IMR-90 (cell line): ENCODE data around the gene ELMO1. TPM values are rescaled to one million over a fixed set of nuclear protein-coding genes. Genes with fewer than 3 reads are reported as not detected.

Source experiments
- ATAC-seq: fragments of 200-7000 bp; cut with Tn5 transposase; 2 replicates; pipeline ENCODE4 v1.9.1; 2020; ENCODE audit warnings: low read depth, mild to moderate bottlenecking, moderate library complexity
- BruUV-seq: library from RNA; stranded (reverse); fragments of 400-500 nt; replicated peaks from 2 replicates; lab custom pipeline; 2021; lab: Mats Ljungman, UMichigan
- CTCF ChIA-PET: fragments of 300-600 bp; formaldehyde crosslinking; extraction: SDS; loops from one replicate; lab custom pipeline; 2021; ENCODE audit warnings: antibody characterized with exemption; lab: Yijun Ruan, JAX
- POLR2A ChIA-PET: fragments of 300-600 bp; sonication (Branson Sonifier 250); formaldehyde crosslinking; loops from one replicate; lab custom pipeline; 2022; ENCODE audit warnings: antibody characterized with exemption; ENCODE audit not compliant: unreplicated experiment; lab: Charles Lee
- DNase-seq: peaks from one replicate; pipeline ENCODE4 v3.0.0; 2013
- H2AFZ ChIP-seq: replicated peaks from 2 replicates; pipeline ENCODE3; 2013; ENCODE audit warnings: low read length, mild to moderate bottlenecking; ENCODE audit not compliant: poor library complexity
- H2AK5ac ChIP-seq: 2 replicates; pipeline ENCODE4 v1.6.1; 2013; ENCODE audit warnings: low read depth, low read length, inconsistent platforms
- H2AK9ac ChIP-seq: replicated peaks from 2 replicates; pipeline ENCODE3; 2013; ENCODE audit warnings: mild to moderate bottlenecking, low read depth, low read length, moderate library complexity; ENCODE audit not compliant: poor library complexity
- H2BK120ac ChIP-seq: 2 replicates; pipeline ENCODE4 v1.6.1; 2013; ENCODE audit warnings: low read depth, low read length, inconsistent platforms
- H2BK15ac ChIP-seq: 3 replicates; pipeline ENCODE4 v1.6.1; 2013; ENCODE audit warnings: low read depth, low read length, inconsistent platforms
- H2BK20ac ChIP-seq: 2 replicates; pipeline ENCODE4 v1.6.1; 2013; ENCODE audit warnings: low read depth, mild to moderate bottlenecking, inconsistent platforms, low read length, moderate library complexity
- H2BK5ac ChIP-seq: 2 replicates; pipeline ENCODE4 v1.6.1; 2013; ENCODE audit warnings: mild to moderate bottlenecking, low read depth, low read length, inconsistent platforms; ENCODE audit not compliant: poor library complexity, severe bottlenecking
- H3K14ac ChIP-seq: replicated peaks from 2 replicates; pipeline ENCODE4 v1.6.1; 2013; ENCODE audit warnings: low read depth, low read length, inconsistent platforms
- H3K18ac ChIP-seq: 2 replicates; pipeline ENCODE4 v1.6.1; 2013; ENCODE audit warnings: low read depth, low read length, control low read depth
- H3K23ac ChIP-seq: 2 replicates; pipeline ENCODE4 v1.6.1; 2013; ENCODE audit warnings: low read depth, low read length, inconsistent platforms
- H3K27ac ChIP-seq: 2 replicates; pipeline ENCODE4 v1.5.1; 2013; ENCODE audit warnings: mild to moderate bottlenecking, control low read depth, low read length; ENCODE audit not compliant: insufficient read depth
- H3K27me3 ChIP-seq: 2 replicates; pipeline ENCODE4 v1.6.1; 2013; ENCODE audit warnings: low read length; ENCODE audit not compliant: control insufficient read depth, insufficient read depth
- H3K36me3 ChIP-seq: 2 replicates; pipeline ENCODE4 v1.6.1; 2013; ENCODE audit warnings: low read length, mixed read lengths; ENCODE audit not compliant: control insufficient read depth, insufficient read depth
- H3K4ac ChIP-seq: 2 replicates; pipeline ENCODE4 v1.6.1; 2013; ENCODE audit warnings: low read depth, low read length, inconsistent platforms
- H3K4me1 ChIP-seq: 2 replicates; pipeline ENCODE4 v1.6.1; 2013; ENCODE audit warnings: low read length, mixed read lengths; ENCODE audit not compliant: control insufficient read depth, insufficient read depth
- H3K4me2 ChIP-seq: 2 replicates; pipeline ENCODE4 v1.6.1; 2013; ENCODE audit warnings: low read depth, mild to moderate bottlenecking, control low read depth, low read length, moderate library complexity
- H3K4me3 ChIP-seq: 2 replicates; pipeline ENCODE4 v1.5.1; 2013; ENCODE audit warnings: low read depth, mild to moderate bottlenecking, control low read depth, low read length, moderate library complexity; ENCODE audit not compliant: insufficient read depth
- H3K56ac ChIP-seq: 2 replicates; pipeline ENCODE4 v1.6.1; 2013; ENCODE audit warnings: low read length, inconsistent platforms; ENCODE audit not compliant: insufficient read depth; ENCODE audit errors: extremely low read depth
- H3K79me1 ChIP-seq, 2 experiments: 2 replicates each; pipeline ENCODE4 v1.6.1; 2013; ENCODE audit warnings: low read length in 2 of 2, inconsistent platforms in 1 of 2, low read depth in 1 of 2
- H3K9ac ChIP-seq: 2 replicates; pipeline ENCODE4 v1.6.1; 2013; ENCODE audit warnings: low read depth, low read length, control low read depth
- H3K9me1 ChIP-seq: 2 replicates; pipeline ENCODE4 v1.6.1; 2013; ENCODE audit warnings: low read length, inconsistent platforms; ENCODE audit not compliant: insufficient read depth
- H3K9me3 ChIP-seq: 2 replicates; pipeline ENCODE4 v1.6.1; 2013; ENCODE audit warnings: low read length; ENCODE audit not compliant: control insufficient read depth, insufficient read depth
- H4K20me1 ChIP-seq: 2 replicates; pipeline ENCODE4 v1.6.1; 2013; ENCODE audit warnings: low read length, inconsistent platforms; ENCODE audit not compliant: insufficient read depth
- H4K5ac ChIP-seq: 2 replicates; pipeline ENCODE4 v1.6.1; 2013; ENCODE audit warnings: mild to moderate bottlenecking, low read depth, low read length, control low read depth
- H4K8ac ChIP-seq, 2 experiments: 2 replicates each; pipeline ENCODE4 v1.6.1; 2013; ENCODE audit warnings: low read depth in 2 of 2, low read length in 2 of 2, control low read depth in 1 of 2, inconsistent platforms in 1 of 2
- H4K91ac ChIP-seq: 2 replicates; pipeline ENCODE4 v1.6.1; 2013; ENCODE audit warnings: low read depth, low read length, inconsistent platforms; ENCODE audit not compliant: insufficient read depth
- BHLHE40 ChIP-seq: fragments of 150-350 bp; IDR thresholded peaks from 2 replicates; pipeline ENCODE4 v1.6.1; 2016; ENCODE audit warnings: mild to moderate bottlenecking, low read depth, low read length
- CEBPB ChIP-seq: IDR thresholded peaks from 2 replicates; pipeline ENCODE4 v1.6.1; 2012; ENCODE audit warnings: low read depth, low read length, improper control_type of control experiment
- CHD1 ChIP-seq: IDR thresholded peaks from 2 replicates; pipeline ENCODE4 v1.6.1; 2012; ENCODE audit warnings: low read depth, low read length, improper control_type of control experiment
- FOS ChIP-seq: fragments of 150-350 bp; IDR thresholded peaks from 2 replicates; pipeline ENCODE4 v1.6.1; 2016; ENCODE audit warnings: low read depth, low read length
- MAFK ChIP-seq: IDR thresholded peaks from 2 replicates; pipeline ENCODE4 v1.6.1; 2012; ENCODE audit warnings: low read depth, low read length, improper control_type of control experiment
- MAZ ChIP-seq: IDR thresholded peaks from 2 replicates; pipeline ENCODE4 v1.6.1; 2012; ENCODE audit warnings: low read depth, mild to moderate bottlenecking, low read length, improper control_type of control experiment, moderate library complexity, borderline replicate concordance
- MXI1 ChIP-seq: IDR thresholded peaks from 2 replicates; pipeline ENCODE4 v1.6.1; 2012; ENCODE audit warnings: low read depth, mild to moderate bottlenecking, low read length, moderate library complexity, borderline replicate concordance
- NFE2L2 ChIP-seq: fragments of 150-350 bp; IDR thresholded peaks from 2 replicates; pipeline ENCODE4 v1.6.1; 2016; ENCODE audit warnings: low read depth, mild to moderate bottlenecking, low read length
- POLR2A ChIP-seq: IDR thresholded peaks from 2 replicates; pipeline ENCODE4 v1.6.1; 2012; ENCODE audit warnings: mild to moderate bottlenecking, low read depth, low read length
- RAD21 ChIP-seq: IDR thresholded peaks from 2 replicates; pipeline ENCODE4 v1.6.1; 2012; ENCODE audit warnings: low read length, improper control_type of control experiment
- RCOR1 ChIP-seq: IDR thresholded peaks from 2 replicates; pipeline ENCODE4 v1.6.1; 2012; ENCODE audit warnings: mild to moderate bottlenecking, low read length, improper control_type of control experiment; ENCODE audit not compliant: insufficient replicate concordance
- RFX5 ChIP-seq: IDR thresholded peaks from 2 replicates; pipeline ENCODE4 v1.8.0; 2012; ENCODE audit warnings: low read depth, mild to moderate bottlenecking, low read length, moderate library complexity
- SMC3 ChIP-seq: fragments of 150-350 bp; IDR thresholded peaks from 2 replicates; pipeline ENCODE4 v1.6.1; 2016; ENCODE audit warnings: low read depth, mild to moderate bottlenecking, antibody characterized with exemption, low read length, moderate library complexity
- dilution Hi-C: fragments of 300-500 bp; cut with HindIII; formaldehyde crosslinking; loops from one replicate; pipeline ENCODE4 v1.14.3; 2018; ENCODE audit warnings: low sequenced_read_pairs; ENCODE audit not compliant: unreplicated experiment
- in situ Hi-C: fragments of 300-500 bp; cut with MboI; formaldehyde crosslinking; loops from 3 replicates; pipeline ENCODE4 v1.14.3; 2019; ENCODE audit warnings: low sequenced_read_pairs, inconsistent platforms, mixed read lengths
- intact Hi-C: fragments of 100-400 bp; cut with micrococcal nuclease; formaldehyde crosslinking; loops from 2 replicates; pipeline ENCODE4 v1.10.0; 2022
- polyA plus RNA-seq, 3 experiments: library from polyadenylated mRNA; depleted of rRNA; stranded (reverse); fragments of >200 nt; gene quantifications; 2 replicates each; pipeline ENCODE4 v1.2.3, GENCODE V29; 2012; ENCODE audit warnings: low replicate concordance in 1 of 3
- total RNA-seq: library from RNA; depleted of rRNA; stranded (reverse); fragments of >200 nt; gene quantifications from 2 replicates; pipeline ENCODE4 v1.2.3, GENCODE V29; 2012
- TF ChIP-seq, protein P1 (sequence below): fragments of 150-350 bp; IDR thresholded peaks from 2 replicates; pipeline ENCODE4 v1.6.1; 2016; ENCODE audit warnings: low read depth, mild to moderate bottlenecking, low read length, moderate library complexity, borderline replicate concordance
- TF ChIP-seq, protein P2 (sequence below): fragments of 150-350 bp; IDR thresholded peaks from 2 replicates; pipeline ENCODE4 v1.6.1; 2017; ENCODE audit warnings: mild to moderate bottlenecking, antibody characterized with exemption, low read length, low read depth
- TF ChIP-seq, protein P3 (sequence below): conservative IDR thresholded peaks from 2 replicates; pipeline ENCODE4 v1.5.1; 2012; ENCODE audit warnings: mild to moderate bottlenecking, low read depth, low read length, improper control_type of control experiment

The ELMO1 gene
- total and polyA plus RNA-seq, 2 of the 4 experiments (the other 2 are of a cell fraction): 0.03 TPM; not detected in 1

DNA sequence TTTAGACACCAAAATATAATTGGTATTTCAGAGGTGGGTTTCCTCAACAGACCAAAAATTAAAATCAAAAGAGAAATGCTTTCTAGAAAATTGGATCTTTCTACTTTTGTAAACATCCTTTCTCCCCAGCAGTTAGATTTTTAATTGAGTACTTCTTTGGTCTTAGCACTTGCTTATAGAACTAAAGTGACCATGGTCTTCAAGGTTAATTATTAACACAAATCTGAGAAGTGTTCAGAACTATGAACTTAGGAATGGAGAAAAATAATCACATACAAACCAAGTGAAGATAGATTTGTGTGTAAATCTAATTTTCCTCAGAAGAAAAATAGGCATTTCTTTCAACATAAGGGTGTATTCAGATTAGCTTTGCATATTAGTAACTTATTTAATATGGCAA lies 355.4 kb downstream of the ELMO1 start:
- H4K5ac ChIP-seq: no peak overlapping the region
- H2AK5ac ChIP-seq: no peak overlapping the region
- POLR2A ChIA-PET: interaction anchor here (0.6 kb wide), 1 partner anchor 95 kb away, joined by 4 read pairs; no protein-coding TSS in a partner anchor
- H3K9ac ChIP-seq: no peak overlapping the region
- H2BK120ac ChIP-seq: no peak overlapping the region
- H3K4ac ChIP-seq: no peak overlapping the region
- no peaks in the 10 kb centered on the region for H3K27me3 ChIP-seq
- no peak overlapping the region for H3K4me3 ChIP-seq
- H3K9me3 ChIP-seq: no peaks in the 10 kb centered on the region
- no peak overlapping the region for H3K27ac ChIP-seq
- H4K91ac ChIP-seq: no peak overlapping the region
- H3K23ac ChIP-seq: no peak overlapping the region
- H3K4me1 ChIP-seq: no peaks in the 10 kb centered on the region
- H2BK20ac ChIP-seq: no peak overlapping the region
- H3K56ac ChIP-seq: no peak overlapping the region
- TF ChIP-seq FOS: no peak
- TF ChIP-seq, protein P1, sequence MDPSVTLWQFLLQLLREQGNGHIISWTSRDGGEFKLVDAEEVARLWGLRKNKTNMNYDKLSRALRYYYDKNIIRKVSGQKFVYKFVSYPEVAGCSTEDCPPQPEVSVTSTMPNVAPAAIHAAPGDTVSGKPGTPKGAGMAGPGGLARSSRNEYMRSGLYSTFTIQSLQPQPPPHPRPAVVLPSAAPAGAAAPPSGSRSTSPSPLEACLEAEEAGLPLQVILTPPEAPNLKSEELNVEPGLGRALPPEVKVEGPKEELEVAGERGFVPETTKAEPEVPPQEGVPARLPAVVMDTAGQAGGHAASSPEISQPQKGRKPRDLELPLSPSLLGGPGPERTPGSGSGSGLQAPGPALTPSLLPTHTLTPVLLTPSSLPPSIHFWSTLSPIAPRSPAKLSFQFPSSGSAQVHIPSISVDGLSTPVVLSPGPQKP: no peak
- TF ChIP-seq CEBPB: no peak
- no peak for TF ChIP-seq SMC3
- no peak for TF ChIP-seq MXI1
- TF ChIP-seq POLR2A: no peak
- no peak for TF ChIP-seq CHD1
- no peak for TF ChIP-seq RFX5
- TF ChIP-seq MAZ: no peak
- TF ChIP-seq NFE2L2: no peak
- TF ChIP-seq MAFK: no peak
- TF ChIP-seq RCOR1: no peak
- TF ChIP-seq, protein P2, sequence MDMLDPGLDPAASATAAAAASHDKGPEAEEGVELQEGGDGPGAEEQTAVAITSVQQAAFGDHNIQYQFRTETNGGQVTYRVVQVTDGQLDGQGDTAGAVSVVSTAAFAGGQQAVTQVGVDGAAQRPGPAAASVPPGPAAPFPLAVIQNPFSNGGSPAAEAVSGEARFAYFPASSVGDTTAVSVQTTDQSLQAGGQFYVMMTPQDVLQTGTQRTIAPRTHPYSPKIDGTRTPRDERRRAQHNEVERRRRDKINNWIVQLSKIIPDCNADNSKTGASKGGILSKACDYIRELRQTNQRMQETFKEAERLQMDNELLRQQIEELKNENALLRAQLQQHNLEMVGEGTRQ: no peak
- no peak for TF ChIP-seq BHLHE40
- no peak for TF ChIP-seq RAD21
- TF ChIP-seq, protein P3, sequence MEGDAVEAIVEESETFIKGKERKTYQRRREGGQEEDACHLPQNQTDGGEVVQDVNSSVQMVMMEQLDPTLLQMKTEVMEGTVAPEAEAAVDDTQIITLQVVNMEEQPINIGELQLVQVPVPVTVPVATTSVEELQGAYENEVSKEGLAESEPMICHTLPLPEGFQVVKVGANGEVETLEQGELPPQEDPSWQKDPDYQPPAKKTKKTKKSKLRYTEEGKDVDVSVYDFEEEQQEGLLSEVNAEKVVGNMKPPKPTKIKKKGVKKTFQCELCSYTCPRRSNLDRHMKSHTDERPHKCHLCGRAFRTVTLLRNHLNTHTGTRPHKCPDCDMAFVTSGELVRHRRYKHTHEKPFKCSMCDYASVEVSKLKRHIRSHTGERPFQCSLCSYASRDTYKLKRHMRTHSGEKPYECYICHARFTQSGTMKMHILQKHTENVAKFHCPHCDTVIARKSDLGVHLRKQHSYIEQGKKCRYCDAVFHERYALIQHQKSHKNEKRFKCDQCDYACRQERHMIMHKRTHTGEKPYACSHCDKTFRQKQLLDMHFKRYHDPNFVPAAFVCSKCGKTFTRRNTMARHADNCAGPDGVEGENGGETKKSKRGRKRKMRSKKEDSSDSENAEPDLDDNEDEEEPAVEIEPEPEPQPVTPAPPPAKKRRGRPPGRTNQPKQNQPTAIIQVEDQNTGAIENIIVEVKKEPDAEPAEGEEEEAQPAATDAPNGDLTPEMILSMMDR: no peak
- no peak overlapping the region for H2BK15ac ChIP-seq
- CTCF ChIA-PET: no interaction called here
- H3K36me3 ChIP-seq: no peaks in the 10 kb centered on the region
- intact Hi-C loops: no loop called here
- no peak overlapping the region for H3K4me2 ChIP-seq
- dilution Hi-C loops: no loop called here
- DNase-seq (no peak), ATAC-seq (no peak)
- no peak overlapping the region for H2BK5ac ChIP-seq
- H2AFZ ChIP-seq: no peak overlapping the region
- H4K20me1 ChIP-seq: no peaks in the 10 kb centered on the region
- H4K8ac ChIP-seq: no peak overlapping the region
- no peak overlapping the region for H2AK9ac ChIP-seq
- no peaks in the 10 kb centered on the region for H3K79me1 ChIP-seq
- in situ Hi-C loops: no loop called here
- no peaks in the 10 kb centered on the region for H3K9me1 ChIP-seq
- H3K18ac ChIP-seq: no peak overlapping the region
- BruUV-seq: no TSS peak
- H3K14ac ChIP-seq: no peak overlapping the region
